ENCODE data around the gene CCBE1.
"Not testable (repeated sequence)": the region's sequence is repeated elsewhere in the genome, so short reads cannot be mapped to it uniquely, and the experiment has no call there.

Gene CCBE1

GRCh38 chr18:59697236-59697932 lies at the start of gene CCBE1:
CCBE1 (minus strand) TSS chr18:59697423.
- DNase-seq (ENCODE audit: low read depth), result peak; percentile 53

GRCh38 chr18:59744271-59744721 lies 47.1 kb upstream of the CCBE1 start:
- DNase-seq (ENCODE audit: low read depth), result peak; percentile 82

DNA sequence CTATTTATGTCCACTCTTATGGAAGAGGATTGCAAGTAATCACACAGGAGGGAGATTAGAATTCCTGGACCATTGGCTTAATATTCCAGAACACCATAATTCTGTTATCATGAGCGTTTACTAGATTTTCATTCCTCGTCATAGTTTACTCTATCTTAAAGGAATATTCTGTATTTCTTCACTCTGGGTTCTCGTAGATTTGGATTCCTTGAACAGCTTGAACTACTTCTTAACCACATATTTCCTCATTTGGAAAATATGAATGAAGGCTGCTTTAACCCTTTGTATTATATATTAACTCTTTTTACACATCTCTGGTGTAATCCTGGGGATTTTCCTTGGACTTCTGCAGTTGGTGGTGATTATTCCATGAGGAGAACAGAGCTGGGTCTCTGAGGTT lies 46.3 kb upstream of the CCBE1 start:
- DNase-seq (ENCODE audit: low read depth), result no peak

GRCh38 chr18:59742325-59743111 lies 45.3 kb upstream of the CCBE1 start:
- DNase-seq (ENCODE audit: low read depth), result no peak

GRCh38 chr18:59740141-59740540 lies 42.9 kb upstream of the CCBE1 start:
- DNase-seq (ENCODE audit: low read depth), result no peak

DNA sequence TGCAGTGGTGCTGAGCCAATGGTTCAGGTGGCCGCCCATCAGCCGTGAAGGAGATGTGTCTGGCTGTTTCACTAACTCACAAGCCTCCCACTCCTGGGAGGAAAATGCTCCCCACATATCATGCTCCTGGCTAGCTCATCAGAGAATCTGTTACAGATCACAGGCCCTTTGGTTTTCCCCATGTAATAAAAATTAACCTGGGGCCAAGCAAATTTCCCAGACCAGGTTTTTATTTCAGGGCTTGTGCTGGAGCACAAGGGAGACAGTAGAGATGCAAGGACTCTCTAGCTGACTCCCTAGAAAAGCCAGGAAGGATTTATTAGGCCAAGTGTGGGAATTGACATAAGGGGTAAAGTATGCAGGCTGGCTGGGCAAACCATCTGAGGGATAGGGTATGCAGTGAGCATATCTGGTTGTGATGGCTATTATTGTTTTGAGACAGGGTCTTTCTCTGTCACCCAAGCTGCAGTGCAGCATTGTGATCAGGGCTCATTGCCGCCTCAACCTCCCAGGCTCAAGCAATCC lies 40.6 kb upstream of the CCBE1 start:
- DNase-seq (ENCODE audit: low read depth), result no peak

DNA sequence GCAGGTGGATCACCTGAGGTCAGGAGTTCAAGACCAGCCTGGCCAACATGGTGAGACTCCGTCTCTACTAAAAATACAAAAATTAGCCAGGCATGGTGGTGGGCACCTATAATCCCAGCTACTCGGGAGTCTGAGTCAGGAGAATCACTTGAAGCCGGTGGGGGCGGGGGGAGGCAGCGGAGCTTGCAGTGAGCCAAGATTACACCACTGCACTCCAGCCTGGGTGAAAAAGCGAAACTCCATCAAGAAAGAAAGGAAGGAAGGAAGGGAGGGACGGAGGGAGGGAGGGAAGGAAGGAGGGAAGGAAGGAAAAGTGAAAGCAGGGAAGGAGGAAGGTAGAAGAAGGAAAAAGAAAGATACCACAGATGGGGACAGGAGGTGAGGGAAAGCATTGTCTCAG lies 40.1 kb upstream of the CCBE1 start:
- not testable (repeated sequence) for DNase-seq (ENCODE audit: low read depth)

DNA sequence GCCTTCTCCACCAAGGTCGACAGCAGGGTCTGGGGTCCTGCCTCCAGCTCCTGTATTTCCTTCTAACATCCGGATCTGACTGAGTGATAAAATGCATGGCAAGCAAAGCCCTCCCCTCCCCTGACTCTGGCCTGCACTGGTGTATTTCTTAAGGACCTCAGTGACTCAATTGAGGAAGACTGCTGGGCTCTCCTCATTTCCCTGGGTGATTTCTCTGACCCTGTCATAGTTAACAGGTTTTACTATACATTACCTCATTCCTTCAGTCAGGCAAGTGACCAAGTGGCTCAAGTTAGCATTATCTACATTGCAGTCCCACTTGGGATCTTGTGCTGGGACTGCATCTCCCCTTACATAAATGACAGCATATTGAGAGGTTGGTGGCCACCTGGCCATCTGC lies 38.8 kb upstream of the CCBE1 start:
- no peak for DNase-seq (ENCODE audit: low read depth)

GRCh38 chr18:59735269-59735860 lies 38.1 kb upstream of the CCBE1 start:
- no peak for DNase-seq (ENCODE audit: low read depth)

DNA sequence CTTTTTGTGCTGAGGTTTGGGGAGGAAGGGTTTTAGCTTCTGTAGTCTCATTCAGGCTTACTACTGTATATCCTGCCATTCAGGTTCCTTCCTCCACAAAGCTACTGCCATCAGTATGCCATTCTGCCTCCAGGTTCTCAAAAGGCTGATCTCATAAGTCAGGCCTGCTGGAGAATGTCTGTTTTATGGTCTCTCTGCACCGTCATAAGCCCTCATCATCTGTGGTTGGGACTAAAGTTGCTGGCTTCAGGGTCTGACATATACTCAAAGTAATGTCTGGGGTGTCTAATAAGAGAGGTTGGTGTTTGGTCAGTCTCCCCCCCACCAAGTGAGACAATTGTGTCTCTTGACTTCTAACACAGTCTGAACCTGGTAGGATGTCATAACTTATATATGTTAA lies 36.2 kb upstream of the CCBE1 start:
- no peak for DNase-seq (ENCODE audit: low read depth)

DNA sequence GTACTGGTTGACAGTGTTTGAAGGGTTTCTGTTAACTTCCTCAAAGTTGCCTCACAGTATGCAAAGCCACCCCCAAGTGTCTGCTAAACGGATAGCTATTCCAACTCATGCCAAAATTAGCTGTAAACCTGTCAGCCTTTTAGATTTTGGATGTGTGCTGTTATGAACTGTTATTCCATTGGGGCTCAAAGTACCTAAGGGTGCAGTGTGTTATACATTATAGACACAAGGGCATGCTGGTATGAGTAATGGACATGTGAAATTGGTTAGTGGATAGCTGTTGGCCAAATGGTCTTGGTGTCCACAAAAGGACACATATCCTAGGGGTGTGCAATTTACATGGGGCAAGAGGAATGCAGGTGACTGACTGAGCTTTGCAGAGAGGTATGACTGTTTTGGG lies 33.7 kb upstream of the CCBE1 start:
- no peak for DNase-seq (ENCODE audit: low read depth)

- DNase-seq (ENCODE audit: low read depth), result no peak
Measured at GRCh38 chr18:59729781-59730180, 32.6 kb upstream of the CCBE1 start.

DNA sequence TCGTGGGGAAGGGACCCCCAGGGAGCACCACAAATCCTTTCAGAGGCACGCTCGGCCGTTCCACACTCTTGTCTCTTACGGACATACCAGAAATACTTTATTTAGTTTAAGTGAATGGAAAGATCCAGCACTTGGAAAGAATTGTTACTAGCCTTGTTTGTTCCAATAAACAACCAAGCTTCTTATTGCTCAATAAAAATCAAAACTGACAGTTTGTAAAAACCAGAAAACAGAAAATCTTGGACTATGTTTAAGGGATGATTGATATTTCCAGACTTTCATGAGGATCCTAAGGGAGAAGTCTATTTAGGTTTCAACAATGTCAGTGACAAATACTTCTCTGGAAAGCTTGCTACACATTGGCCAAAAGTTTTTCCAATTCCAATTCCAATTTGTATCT lies 31.6 kb upstream of the CCBE1 start:
- DNase-seq (ENCODE audit: low read depth), result no peak

GRCh38 chr18:59725142-59725541 lies 27.9 kb upstream of the CCBE1 start:
- no peak for DNase-seq (ENCODE audit: low read depth)

- no peak for DNase-seq (ENCODE audit: low read depth)
Measured at GRCh38 chr18:59724103-59724502, 26.9 kb upstream of the CCBE1 start.

DNA sequence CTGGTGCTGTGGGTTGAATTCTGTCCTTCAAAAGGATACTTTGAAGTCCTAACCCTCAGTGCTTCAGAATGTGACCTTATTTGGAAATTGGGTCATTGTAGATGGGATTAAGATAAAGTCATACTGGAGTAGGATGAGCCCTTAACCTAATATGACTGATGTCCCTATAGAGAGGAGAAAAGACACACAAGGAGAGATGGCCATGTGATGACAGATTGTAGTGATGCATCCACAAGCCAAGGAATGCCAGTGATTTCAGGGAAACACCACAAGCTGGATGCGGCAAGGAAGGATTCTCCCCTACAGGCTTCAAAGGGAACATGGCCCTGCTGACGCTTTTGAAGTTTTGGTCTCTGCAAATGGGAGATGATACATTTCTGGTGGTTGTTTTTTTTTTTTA lies 24.7 kb upstream of the CCBE1 start:
- DNase-seq (ENCODE audit: low read depth), result no peak

- no peak for DNase-seq (ENCODE audit: low read depth)
Measured at GRCh38 chr18:59721211-59721610, 24.0 kb upstream of the CCBE1 start.

DNA sequence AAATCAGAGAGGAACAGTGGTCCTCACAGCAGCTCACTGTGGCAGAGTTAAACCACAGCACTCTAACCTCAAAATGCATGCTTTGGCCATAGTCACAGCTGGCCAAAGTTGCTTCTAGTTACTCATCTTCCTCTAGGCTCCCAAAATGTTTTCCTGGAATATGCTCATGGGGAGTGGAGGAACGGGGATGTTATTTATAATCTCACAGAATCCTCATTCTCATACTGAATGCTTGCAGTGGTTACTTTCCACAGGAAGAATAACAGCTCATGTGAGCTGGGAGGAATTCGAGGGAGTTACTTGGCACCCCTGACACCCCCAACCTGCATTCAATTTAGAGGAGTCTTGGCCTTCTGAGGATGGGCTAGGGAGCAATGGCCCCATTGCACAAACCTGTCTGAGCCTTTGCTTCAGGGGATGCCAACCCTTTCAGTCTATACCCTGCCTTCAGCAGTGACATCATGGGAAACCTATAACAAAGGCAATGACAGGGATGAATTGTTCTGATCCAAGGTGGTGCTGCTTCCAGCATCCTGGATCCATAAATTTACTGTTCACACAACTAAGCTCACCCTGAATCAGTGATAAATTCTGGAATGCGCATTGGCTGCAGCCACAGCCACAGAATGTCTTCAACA lies 22.4 kb upstream of the CCBE1 start:
- no peak for DNase-seq (ENCODE audit: low read depth)

DNA sequence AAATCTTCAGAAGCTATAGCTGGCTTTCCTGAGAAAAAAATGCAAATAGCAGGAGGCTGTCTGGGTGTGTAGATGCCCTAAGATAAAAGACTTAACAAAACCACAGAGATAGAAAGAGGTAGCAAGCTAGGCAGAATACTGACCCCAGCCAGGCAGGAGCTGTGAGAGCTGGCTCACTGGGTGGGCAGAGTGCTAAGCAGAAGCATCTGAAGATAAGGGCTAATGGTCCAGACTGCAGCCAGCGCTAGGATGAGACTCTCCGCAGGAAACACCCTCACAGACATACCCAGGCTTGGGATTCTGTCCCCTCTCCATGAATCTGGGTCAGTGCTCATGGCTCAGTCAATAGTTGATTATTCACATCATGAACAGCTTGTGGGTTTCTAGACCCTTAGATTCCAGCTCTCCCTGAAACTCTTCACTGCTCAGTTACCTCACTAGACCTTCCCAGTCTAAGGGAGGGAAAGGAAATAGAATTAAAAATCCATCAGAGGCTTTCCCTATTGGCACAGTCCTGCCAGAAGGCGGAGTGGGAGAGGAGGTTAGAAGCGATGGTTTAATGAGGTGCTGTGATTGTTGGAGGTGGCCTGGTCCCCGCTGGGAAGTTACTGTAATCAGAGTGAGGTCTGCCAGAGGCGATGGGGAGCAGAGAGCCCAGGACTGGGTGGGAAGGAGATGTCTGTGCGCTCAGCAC lies 21.4 kb upstream of the CCBE1 start:
- no peak for DNase-seq (ENCODE audit: low read depth)

DNA sequence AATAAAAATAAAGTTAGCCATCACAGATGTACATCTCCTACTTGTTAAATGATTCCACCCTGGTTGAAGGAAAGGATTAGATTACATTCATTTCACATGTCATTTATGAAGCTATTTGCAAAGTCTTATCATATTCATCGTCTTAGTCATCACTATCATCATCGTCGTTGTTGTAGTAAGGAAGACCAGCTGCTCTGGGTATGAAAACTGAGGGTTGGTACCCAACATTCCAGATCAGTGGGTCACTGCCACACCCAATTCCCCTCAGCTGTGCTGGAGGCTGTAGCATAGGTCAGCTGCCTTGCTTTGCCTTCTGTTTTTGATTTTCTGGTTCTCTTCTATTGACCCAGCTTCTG lies 20.9 kb upstream of the CCBE1 start:
- DNase-seq (ENCODE audit: low read depth), result peak; percentile 91

- no peak for DNase-seq (ENCODE audit: low read depth)
Measured at GRCh38 chr18:59717291-59717690, 20.1 kb upstream of the CCBE1 start.

GRCh38 chr18:59715966-59716369 lies 18.7 kb upstream of the CCBE1 start:
- peak; percentile 74 for DNase-seq (ENCODE audit: low read depth)
